HL-60 (cell line): ENCODE measurements around the gene PAIP1.
"Not testable (repeated sequence)": the region's sequence is repeated elsewhere in the genome, so short reads cannot be mapped to it uniquely, and the experiment has no call there.

Source experiments
- POLR2AphosphoS5 ChIP-seq: IDR thresholded peaks from 2 replicates; pipeline ENCODE4 v1.6.1; 2012; ENCODE audit warnings: low read depth
- TF ChIP-seq, protein P1 (sequence below): IDR thresholded peaks from one replicate; pipeline ENCODE4 v1.5.1; 2011; ENCODE audit warnings: low read length, control low read depth, inconsistent platforms; ENCODE audit not compliant: insufficient read depth
- TF ChIP-seq, protein P2 (sequence below): IDR thresholded peaks from 2 replicates; pipeline ENCODE4 v1.6.1; 2012; ENCODE audit warnings: low read depth; ENCODE audit not compliant: insufficient replicate concordance

GRCh38 chr5:43511062-43511461, 45.8 kb downstream of the PAIP1 start:
- TF ChIP-seq, protein P1, sequence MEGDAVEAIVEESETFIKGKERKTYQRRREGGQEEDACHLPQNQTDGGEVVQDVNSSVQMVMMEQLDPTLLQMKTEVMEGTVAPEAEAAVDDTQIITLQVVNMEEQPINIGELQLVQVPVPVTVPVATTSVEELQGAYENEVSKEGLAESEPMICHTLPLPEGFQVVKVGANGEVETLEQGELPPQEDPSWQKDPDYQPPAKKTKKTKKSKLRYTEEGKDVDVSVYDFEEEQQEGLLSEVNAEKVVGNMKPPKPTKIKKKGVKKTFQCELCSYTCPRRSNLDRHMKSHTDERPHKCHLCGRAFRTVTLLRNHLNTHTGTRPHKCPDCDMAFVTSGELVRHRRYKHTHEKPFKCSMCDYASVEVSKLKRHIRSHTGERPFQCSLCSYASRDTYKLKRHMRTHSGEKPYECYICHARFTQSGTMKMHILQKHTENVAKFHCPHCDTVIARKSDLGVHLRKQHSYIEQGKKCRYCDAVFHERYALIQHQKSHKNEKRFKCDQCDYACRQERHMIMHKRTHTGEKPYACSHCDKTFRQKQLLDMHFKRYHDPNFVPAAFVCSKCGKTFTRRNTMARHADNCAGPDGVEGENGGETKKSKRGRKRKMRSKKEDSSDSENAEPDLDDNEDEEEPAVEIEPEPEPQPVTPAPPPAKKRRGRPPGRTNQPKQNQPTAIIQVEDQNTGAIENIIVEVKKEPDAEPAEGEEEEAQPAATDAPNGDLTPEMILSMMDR = not testable (repeated sequence)
- not testable (repeated sequence) for TF ChIP-seq POLR2AphosphoS5
- TF ChIP-seq, protein P2, sequence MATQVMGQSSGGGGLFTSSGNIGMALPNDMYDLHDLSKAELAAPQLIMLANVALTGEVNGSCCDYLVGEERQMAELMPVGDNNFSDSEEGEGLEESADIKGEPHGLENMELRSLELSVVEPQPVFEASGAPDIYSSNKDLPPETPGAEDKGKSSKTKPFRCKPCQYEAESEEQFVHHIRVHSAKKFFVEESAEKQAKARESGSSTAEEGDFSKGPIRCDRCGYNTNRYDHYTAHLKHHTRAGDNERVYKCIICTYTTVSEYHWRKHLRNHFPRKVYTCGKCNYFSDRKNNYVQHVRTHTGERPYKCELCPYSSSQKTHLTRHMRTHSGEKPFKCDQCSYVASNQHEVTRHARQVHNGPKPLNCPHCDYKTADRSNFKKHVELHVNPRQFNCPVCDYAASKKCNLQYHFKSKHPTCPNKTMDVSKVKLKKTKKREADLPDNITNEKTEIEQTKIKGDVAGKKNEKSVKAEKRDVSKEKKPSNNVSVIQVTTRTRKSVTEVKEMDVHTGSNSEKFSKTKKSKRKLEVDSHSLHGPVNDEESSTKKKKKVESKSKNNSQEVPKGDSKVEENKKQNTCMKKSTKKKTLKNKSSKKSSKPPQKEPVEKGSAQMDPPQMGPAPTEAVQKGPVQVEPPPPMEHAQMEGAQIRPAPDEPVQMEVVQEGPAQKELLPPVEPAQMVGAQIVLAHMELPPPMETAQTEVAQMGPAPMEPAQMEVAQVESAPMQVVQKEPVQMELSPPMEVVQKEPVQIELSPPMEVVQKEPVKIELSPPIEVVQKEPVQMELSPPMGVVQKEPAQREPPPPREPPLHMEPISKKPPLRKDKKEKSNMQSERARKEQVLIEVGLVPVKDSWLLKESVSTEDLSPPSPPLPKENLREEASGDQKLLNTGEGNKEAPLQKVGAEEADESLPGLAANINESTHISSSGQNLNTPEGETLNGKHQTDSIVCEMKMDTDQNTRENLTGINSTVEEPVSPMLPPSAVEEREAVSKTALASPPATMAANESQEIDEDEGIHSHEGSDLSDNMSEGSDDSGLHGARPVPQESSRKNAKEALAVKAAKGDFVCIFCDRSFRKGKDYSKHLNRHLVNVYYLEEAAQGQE = not testable (repeated sequence)
